ENCODE measurements around the gene KDM5C.

The KDM5C gene

DNA sequence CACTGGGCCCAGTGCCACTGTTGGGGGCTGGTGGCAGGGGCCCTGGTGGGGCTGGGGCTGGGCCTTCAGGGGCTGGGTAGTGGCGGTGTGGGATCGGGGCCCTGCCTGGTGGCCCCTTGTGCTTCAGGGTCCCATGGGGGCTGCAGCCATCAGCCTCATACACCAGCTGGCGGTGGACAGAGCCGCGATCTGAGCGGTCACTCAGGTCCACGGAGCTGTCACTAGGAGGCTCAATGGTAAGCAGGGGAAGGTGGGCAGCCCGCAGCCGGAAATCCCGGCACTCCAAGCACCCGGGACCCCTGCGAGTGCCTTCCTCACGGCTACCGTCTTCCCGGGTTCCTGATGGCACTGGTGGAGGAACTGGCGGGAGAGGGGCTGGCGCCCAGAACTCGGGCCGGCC, 25.5 kb upstream of the KDM5C start:
- no peak for DNase-seq (ENCODE audit: low read depth in 3 of 3)

DNA sequence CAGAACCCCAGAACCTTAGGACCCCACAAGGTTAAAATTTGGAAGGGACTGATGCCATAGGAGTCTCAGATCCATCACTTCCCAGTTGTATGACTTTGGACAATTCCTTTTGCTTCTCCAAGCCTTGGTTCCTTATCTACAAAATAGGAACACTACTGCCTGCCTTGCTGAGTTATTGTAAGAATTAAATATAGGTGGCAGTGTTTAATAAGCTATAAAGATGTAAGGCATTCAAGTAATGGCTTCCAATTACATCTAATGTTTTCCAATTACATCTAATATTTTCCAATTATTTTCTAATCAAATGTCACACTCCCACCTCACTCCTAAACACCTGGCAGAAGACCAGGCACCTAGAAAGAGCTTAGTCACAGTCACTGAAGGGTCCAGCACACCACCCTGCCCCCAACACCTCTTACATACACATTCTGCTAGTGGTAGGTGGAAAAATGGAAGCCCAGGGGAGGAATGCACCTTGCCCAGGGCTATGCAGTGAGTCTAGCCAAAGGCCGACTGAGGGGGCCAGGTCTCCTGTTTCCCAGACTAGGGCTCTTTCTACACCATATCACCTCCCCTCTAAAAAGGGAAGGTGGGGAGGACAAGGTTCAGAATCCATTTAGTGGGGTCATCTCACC, 24.5 kb upstream of the KDM5C start:
- no peak for DNase-seq (ENCODE audit: low read depth in 3 of 3)

DNA sequence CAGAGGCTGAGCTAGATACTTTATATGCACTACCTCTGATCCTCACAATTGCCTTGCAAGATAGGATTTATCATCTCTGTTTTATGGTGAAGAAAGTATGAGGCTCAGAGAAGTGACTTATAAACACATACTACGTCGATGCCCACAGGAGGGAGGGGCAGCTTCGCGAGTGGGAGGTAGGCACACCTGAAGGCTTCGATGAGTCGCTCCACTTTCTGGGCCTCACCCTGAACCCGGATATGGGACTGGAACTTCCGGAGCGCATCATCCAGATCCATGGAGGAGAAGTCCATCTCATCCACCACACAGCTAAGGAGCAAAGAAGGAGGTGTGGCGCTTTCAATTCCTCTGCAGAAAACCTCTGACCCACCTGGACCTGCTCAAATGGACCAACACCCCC, 22.9 kb upstream of the KDM5C start:
- DNase-seq (ENCODE audit: low read depth in 3 of 3) = no peak

DNA sequence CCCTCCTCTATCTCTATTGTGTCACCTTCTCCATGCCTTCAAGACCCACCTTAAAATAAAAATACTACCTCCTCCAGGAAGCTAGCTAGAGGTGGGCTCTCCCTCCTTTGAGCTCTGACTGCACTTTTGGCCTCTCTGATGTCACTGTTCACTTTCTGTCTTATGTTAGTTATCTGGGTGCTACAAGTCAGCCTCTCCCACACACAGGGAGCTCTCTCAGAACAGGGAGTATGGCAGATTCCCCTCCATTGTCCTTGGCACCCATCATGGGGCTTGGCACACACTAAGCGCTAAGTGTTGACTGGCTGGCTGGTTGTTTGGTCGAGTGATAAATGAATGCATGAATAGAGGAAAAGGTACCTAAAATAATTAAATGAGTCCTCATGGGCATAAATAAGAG, 21.2 kb upstream of the KDM5C start:
- no peak for DNase-seq (ENCODE audit: low read depth in 3 of 3)

DNA sequence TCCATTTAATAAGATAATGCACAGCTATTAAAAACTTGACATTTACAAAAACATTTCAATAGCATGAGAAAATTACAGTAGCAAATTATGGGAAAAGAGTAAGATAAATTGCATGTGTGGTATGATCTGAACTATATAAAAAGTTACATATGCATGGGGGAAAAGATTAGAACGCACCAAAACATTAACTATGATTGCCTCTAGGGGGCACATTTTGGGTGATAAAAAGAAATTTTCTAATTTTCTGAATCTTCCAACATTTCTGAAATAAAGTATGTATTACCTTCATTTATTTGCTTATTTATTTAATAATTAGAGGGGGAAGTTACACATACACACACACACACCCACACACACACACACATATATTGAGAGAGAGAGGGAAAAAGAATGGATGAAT, 19.6 kb upstream of the KDM5C start:
- DNase-seq (ENCODE audit: low read depth in 3 of 3) = no peak

DNA sequence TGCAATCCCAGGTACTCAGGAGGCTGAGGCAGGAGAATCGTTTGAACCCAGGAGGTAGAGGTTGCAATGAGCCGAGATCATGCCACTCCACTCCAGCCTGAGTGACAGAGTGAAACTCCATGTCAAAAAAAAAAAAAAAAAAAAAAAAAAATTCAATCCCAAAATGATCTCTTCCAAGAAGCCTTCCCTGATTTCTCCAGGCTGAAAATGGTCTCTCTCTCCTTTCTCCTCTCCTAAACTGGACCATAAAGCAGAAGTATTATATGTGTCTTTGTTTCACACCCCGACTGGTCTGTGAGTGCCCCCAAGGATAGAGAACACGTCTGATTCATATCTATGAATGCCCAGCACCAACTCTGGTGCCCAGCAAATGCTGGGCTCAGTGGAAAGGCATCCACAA, 17.3 kb upstream of the KDM5C start:
- no peak for DNase-seq (ENCODE audit: low read depth in 3 of 3)

DNA sequence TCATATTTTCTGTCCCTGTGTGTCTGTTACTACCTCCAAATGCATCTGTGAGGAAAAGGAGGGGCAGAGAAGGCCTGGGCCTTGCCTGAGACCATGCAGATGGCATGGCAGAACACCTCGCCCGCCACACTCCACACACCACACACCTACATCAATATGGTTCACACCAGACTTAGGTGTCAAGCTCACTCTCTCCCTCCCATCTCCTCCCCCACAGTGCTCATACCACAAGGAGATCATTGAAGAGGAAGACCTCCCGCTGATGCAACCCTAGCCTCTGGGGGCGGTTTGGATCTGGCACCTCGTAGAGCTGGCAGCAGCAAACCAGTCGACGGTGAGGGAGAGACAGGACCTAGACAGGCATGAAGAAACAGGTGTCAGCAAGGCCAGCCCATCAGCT, 16.6 kb upstream of the KDM5C start:
- no peak for DNase-seq (ENCODE audit: low read depth in 3 of 3)

DNA sequence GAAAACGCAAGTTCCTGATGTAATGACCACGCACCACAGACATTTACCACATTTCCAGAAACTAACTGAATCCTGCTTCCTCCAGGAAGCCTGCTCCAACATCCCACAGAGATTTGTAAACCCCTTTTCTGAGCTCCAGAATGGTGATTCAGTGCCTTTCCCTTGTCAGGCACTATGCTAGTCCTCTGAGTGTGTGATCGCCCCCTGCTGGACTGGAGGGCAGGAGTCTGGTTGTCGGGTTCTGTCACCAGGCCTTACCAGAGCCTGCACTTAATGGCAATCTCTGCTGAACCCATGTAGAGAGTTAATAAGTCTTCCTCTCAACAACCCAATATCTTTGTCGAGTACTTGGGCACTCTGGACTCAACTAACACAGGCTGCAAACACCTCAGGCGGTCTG, 14.5 kb upstream of the KDM5C start:
- DNase-seq (ENCODE audit: low read depth in 3 of 3) = peak in 1 of 3 experiments; percentile 11

DNA sequence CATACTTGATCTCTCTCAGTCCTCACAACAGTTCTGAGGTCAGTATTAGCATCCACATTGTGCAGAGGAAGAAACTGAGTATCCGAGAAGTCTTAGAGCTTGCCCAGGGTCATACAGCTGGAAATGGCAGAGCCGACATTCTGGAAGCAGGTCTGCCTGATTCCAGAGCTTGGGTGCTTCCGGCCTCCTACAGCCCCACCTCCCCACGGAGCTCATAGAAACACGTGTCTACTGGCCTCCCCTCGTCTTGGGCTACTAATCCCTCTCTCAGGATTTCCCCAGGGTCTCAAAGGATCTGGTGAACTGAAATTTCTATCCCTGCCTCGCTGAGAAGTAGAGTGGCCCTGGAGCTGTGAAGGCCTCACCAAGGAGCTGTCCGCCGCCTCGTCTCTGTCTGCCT, 12.0 kb upstream of the KDM5C start:
- DNase-seq (ENCODE audit: low read depth in 3 of 3) = no peak

DNA sequence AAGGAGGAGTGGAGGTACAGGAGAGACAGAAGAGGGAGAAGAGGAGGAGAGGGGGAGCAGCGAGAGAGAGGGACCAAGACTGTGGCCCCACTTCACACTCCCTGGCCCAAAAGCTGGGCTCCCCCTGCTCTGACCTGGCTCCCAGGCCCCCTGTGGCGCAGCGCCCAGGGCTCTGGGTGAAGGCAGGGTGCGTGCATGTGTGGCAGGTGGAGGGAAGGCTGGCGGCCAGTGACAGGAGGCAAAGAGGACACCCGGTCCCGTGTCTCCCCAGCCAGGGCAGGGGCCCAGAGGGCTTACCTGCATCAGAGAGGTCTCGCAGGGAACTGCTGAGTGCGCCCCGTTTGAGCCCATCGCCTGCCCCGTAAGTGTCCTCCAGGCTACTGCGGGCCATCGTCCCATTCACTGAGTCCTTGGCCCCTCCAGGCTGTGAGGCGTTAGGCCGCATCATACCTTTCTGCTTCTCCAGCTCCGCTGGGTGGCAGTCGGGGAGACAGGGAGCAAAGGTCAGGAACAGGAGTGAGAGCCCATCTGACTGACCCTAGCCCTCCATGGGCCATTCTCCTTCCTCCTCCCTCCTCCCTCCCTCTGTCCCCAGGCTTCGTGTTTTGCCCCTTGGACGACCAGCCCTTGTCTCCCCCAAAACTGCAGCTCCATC, 11.1 kb upstream of the KDM5C start:
- DNase-seq (ENCODE audit: low read depth in 3 of 3) = no peak

DNA sequence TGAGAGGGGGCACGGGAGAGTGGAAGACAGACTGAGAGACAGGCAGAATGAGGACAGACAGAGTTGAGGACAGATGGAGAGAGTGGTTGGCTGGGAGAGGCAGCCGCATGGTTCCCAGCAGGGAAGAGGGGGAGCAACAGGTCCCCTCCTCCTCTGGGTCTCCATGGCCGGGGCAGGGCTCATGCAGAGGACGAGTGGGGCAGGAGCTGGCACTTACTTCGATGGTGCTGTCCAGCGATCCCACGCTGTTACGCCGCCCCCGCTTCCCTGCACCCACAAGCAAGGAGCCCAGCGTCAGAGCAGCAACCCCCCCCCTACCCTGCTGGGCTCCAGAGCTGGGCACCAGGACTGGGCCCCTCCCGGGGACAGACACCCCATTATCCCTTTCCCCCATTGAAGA, 10.6 kb upstream of the KDM5C start:
- DNase-seq (ENCODE audit: low read depth in 3 of 3) = no peak

DNA sequence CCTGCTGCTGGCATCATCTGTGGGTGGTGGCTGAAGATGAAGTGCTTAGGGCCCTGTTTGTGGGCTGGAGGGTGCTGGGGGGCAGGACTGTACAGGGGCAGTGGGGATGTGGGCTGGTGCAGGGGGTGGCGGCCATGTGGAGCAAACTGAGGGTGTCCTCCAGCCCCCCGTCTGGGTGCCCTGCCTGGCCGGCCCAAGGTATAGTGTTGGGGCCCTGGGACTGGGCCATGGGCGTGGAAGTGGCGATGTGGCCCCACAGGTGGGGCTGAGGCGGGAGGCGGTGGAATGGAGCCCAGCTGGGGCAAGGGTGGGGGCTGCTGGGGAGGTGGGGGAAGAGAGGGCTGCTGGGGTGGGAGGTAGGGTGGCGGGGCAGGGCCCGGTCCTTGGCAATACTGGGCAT, 9.5 kb upstream of the KDM5C start:
- DNase-seq (ENCODE audit: low read depth in 3 of 3) = no peak

DNA sequence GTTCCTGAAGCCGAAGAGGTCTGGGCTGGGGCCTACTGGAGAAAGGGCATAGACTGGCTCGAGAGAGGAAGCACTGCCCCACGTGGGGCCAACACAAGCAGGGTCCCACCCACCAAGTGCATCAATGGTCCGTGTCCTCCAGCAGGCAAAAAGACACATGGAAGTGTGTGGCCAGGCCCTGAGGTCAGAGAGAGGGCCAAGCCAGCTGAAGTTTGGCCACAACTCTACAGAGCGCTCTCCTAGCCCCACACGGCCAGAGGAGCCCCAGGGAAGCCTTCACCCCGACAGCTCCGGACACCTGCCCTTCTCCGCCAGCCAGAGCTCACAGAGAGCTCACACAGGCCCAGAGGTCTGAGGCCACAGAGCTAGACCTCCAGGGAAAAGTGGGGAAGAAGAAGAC, 8.5 kb upstream of the KDM5C start:
- no peak for DNase-seq (ENCODE audit: low read depth in 3 of 3)

DNA sequence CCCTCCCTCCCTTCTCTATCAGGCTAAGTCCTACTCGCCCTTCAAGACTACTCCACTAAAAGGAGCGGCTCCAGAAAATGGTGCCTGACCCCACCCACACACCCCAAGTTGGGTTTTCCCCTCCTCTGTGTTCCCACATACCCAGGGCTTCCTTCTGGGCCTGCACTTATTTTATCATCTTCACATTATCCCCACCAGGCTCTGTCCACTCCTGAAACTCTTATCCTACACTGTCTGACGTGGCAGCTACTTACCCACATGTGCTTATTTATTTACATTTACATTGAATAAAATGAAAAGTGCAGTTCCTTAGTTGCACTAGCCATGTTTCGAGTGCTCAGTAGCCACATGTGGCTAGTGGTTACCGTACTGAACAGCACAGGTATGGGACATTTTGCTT, 5.1 kb upstream of the KDM5C start:
- no peak for DNase-seq (ENCODE audit: low read depth in 3 of 3)

DNA sequence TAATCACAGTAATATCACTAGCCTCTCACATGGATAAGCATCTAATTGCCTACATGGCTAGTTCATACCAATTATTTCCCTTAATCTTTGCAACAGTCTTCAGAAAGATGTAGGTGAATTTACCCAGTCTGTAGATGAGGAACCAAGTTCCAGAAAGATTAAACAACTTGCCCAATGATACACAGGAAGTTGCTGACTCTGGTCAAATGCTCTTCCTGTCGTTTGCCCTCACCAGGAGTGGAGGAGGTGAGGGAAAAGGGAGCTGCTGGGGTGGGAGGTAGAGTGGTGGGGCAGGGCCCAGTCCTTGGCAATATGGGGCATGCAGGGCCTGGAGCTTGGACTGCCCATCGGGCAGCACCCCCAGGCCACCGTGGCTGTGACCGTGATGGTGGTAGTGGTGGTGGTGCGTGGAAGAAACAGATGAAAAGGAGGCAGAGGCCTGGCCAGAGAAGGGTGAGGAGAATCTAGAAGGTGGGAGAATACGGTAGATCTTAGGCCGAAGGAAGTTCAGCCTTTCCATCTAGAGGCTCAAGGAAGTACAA, 2.3 kb upstream of the KDM5C start:
- no peak for DNase-seq (ENCODE audit: low read depth in 3 of 3)

DNA sequence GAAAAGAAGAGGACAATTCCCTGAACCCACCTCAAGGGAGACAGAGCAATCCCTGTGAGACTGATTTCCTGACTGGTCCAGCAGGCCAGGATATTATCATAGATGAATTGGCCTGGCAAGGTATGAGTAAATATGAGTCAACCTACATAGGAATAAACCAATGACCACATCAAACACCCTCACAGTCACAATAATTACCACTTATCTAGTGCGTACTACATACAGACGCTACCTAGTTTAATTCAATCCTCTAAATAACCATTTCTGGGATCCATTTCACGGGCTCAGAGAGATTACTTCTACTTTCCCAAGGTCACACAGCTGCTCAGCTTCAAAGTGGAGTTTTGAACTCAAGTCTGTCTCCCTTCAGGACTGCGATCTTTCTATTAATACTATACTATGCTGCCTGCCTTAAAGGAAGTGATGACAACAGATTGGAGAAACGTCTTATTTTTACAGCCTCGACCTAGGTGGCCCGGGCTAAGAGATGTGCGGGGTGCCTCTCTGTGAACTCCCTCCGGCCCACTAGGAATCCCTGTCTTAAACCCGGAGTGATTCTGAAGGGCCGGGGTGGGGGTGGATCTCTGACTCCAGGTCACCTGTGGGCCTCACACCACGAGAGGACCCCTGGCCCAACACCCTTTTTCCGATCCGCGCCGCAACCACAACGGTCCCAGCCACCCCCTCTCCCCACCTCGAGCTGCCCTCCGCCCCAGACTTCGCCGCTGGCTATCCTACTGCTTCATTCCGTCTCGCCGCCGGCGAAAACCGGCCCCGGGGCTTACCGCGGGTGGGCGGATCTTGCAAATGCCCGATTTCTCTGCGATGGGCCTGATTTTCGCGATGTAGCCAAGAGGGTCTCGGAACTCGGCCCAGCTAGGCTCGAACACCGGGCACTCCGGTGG, 800 bp downstream of the KDM5C start:
- DNase-seq (ENCODE audit: low read depth in 3 of 3) = peak in 1 of 3 experiments; percentile 4

DNA sequence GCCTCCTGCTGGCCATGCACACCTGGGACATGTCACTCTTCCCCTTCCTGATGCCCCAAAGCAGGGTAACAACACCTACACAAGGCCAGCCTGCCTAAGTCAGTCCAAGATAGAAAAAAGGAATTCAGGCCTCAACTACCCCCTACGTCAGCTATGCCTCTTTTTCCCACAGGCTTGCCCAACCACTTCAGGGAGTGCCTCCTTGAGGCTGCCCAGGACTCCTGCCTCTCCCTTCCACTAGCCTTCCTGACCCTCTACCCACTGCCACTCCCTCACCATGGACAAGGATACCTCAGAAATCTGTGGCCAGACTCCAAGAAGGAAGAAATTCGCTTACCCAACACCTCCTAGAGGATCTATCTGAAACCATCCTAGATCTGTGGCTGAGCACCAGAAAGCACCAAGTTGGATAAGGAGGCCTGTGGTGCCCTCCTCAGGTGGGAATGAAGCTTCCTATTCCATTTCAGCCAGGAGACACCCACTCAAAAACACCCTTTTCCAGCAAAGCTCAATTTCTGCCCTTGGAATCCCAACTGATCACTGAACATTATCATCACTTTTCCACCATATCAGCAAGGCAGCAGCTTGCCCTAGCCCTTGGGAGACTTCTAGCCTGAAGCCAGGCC, 1.8 kb downstream of the KDM5C start:
- DNase-seq (ENCODE audit: low read depth in 3 of 3) = no peak

DNA sequence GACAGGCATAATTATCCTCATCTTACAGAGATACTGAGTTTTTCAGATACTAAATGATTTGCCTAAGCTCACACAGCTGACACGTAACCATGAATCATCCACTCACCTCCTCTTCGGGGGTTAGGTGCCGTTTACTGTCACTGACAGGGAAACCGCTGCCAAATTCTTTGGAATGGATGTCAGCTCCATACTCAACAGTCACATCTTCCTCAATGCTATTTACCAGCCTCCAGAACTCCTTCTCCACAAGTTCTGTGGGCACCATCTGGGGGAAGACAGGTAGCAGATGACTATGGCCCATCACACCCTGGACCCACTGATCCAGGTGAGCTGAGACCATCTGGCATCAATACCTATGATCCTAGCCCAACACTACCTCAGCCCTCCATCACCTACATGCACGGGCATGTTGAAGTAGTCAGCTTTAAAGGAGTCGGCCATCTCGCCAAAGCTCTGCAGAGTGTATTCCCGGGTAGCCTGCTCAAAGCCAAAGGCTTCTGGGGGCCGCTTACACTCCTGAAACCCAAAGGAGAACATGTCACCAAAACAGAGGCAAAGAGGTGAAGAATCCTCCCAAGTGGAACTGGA, 13.5 kb downstream of the KDM5C start:
- no peak for DNase-seq (ENCODE audit: low read depth in 3 of 3)

DNA sequence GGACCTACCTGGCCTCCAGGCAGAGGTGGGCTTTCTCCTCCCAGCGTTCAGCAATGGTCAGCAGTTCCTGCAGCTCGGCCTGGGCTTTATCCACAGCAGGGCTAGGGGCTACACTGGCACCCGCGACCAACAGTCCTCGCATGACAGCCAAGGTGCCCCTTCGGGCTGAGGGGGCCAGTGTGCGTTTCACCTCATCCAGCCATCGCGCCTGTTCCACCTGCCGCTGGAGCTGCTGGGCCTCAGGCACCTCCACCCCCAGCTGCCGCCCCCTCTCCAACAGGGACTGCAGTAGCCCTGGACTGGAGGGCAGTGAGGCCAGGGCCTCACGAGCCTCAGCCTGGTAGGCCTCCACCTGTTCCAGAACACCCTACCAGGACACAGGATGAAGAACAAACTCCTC, 28.3 kb downstream of the KDM5C start:
- no peak for DNase-seq (ENCODE audit: low read depth in 3 of 3)

DNA sequence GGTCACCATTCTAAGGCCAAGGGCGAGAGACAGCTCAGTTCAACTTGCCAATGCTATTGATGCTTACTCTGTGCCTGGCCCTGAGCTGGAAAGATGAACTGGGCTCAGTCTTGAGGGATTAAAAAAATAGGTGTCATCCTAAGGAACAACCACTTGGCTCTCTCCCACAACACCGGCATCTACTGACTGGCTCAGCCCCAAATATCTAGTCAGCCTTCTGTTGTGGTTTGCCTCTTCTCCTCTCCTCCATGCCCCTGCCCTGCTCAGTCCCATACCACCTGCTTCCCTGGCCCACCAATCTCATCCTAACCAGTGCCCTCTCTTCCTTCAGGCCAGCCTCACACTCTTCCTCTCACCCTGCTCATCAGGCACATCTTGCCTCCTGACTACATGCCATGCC, 29.6 kb downstream of the KDM5C start:
- no peak for DNase-seq (ENCODE audit: low read depth in 3 of 3)

DNA sequence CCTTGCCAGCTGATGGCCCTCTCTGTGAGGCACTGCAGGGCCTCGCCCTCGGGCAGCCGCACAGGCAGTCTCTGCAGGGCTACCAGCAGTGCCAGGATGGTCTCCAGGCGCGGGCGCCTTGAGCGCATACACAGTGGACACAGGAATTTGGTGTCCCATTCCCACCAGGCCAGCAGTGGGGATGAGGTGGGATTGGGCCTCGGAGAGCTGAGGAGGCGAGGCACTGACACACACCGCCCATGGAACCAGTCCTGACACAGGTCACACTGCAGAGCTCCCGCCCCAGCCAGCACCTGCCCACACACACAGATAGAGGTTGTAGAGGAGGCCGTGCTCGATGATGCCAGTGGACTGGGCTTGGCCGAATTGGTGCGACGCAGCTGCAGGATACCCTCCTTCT, 30.7 kb downstream of the KDM5C start:
- no peak for DNase-seq (ENCODE audit: low read depth in 3 of 3)

DNA sequence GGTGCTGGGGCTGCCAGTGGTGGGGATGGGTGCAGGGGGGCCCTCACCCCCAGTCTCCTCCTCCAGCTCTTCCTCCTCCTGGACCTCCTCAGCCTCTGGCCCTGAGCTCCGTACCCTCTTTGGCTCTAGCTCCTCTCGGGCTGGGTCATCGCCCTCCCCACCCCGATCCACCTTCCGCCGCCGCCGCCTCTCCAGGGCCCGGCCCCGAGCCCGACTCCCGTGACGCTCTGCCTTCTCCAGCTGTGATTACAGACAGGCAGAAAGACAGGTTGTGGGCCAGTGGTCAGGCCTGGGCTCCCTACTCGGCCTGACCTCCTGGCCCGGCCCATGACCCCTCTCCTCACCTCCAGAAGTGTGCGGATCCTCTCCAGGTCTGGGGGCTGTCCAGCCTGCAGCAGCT, 31.9 kb downstream of the KDM5C start:
- DNase-seq (ENCODE audit: low read depth in 3 of 3) = no peak

All from stimulated activated CD4-positive, alpha-beta T cell treated with anti-CD3 and anti-CD28 coated beads, TNF-alpha, amount 100 ng/mL, for 4 hours (primary cell).